Keratinocyte (primary cell): ENCODE data around the gene PTGES.

Source experiments
- CTCF ChIP-seq, 3 experiments: IDR thresholded peaks in 1 of 3; conservative IDR thresholded peaks in 1 of 3; optimal IDR thresholded peaks in 1 of 3; 2 replicates in 2 of 3; 3 replicates in 1 of 3; pipeline versions ENCODE3 to v1.5.1; 2011; ENCODE audit warnings: low read length in 3 of 3, mild to moderate bottlenecking in 3 of 3, moderate library complexity in 2 of 3, control low read depth in 1 of 3, inconsistent platforms in 1 of 3; ENCODE audit not compliant: insufficient read depth in 2 of 3; ENCODE audit errors: extremely low read depth in 1 of 3
- EZH2 ChIP-seq: IDR thresholded peaks from one replicate; pipeline ENCODE4 v1.6.1; 2012; ENCODE audit warnings: inconsistent platforms, mild to moderate bottlenecking, low read length, moderate library complexity

GRCh38 chr9:129708793-129709192, 44.0 kb downstream of the PTGES start:
- no peak for TF ChIP-seq CTCF (optimal IDR thresholded peaks at IDR 0.05 in 1 of 3, IDR thresholded peaks at IDR 0.05 in 1 of 3, conservative IDR thresholded peaks at IDR 0.05 in 1 of 3; ENCODE audit: extremely low read depth in 1 of 3, insufficient read depth in 2 of 3, low read length in 3 of 3)
- TF ChIP-seq EZH2 = no peak
